ENCODE data around the gene ABHD17B.
"Not testable (repeated sequence)": the region's sequence is repeated elsewhere in the genome, so short reads cannot be mapped to it uniquely, and the experiment has no call there.

The ABHD17B gene

GRCh38 chr9:71924576-71924975, 13.6 kb upstream of the ABHD17B start:
- no peak overlapping the region for H3K4me3 Mint-ChIP-seq
- H3K27me3 Mint-ChIP-seq = no peaks in the 10 kb centered on the region
- peaks cover 9% of the 10 kb centered on the region for H3K4me1 Mint-ChIP-seq
- peaks cover 15% of the 10 kb centered on the region for H3K36me3 Mint-ChIP-seq
- no peak overlapping the region for H3K27ac Mint-ChIP-seq
- no peaks in the 10 kb centered on the region for H3K9me3 Mint-ChIP-seq

GRCh38 chr9:71921190-71921814, 10.3 kb upstream of the ABHD17B start:
- Mint-ChIP-seq H3K36me3 (peaks cover 20% of the 10 kb centered on the region), H3K9me3 (no peaks in the 10 kb centered on the region), H3K27ac (no peak overlapping the region), H3K4me1 (peaks cover 24% of the 10 kb centered on the region), H3K27me3 (no peaks in the 10 kb centered on the region), H3K4me3 (no peak overlapping the region)

- Mint-ChIP-seq H3K27me3 (no peaks in the 10 kb centered on the region), H3K4me3 (no peak overlapping the region), H3K9me3 (no peaks in the 10 kb centered on the region), H3K36me3 (peaks cover 20% of the 10 kb centered on the region), H3K27ac (no peak overlapping the region), H3K4me1 (peaks cover 28% of the 10 kb centered on the region)
These were observed 9.6 kb upstream of the ABHD17B start for GRCh38 chr9:71920456-71921189.

- Mint-ChIP-seq H3K36me3 (peaks cover 16% of the 10 kb centered on the region), H3K4me1 (peaks cover 40% of the 10 kb centered on the region), H3K9me3 (no peaks in the 10 kb centered on the region), H3K27me3 (no peaks in the 10 kb centered on the region), H3K27ac (no peak overlapping the region), H3K4me3 (no peak overlapping the region)
These were observed 7.4 kb upstream of the ABHD17B start for GRCh38 chr9:71918419-71918818.

- peaks cover 12% of the 10 kb centered on the region for H3K36me3 Mint-ChIP-seq
- H3K4me3 Mint-ChIP-seq = no peak overlapping the region
- no peaks in the 10 kb centered on the region for H3K27me3 Mint-ChIP-seq
- H3K4me1 Mint-ChIP-seq = peaks cover 45% of the 10 kb centered on the region
- no peaks in the 10 kb centered on the region for H3K9me3 Mint-ChIP-seq
- H3K27ac Mint-ChIP-seq = peak overlapping the region; percentile 4
These were observed 6.0 kb upstream of the ABHD17B start for GRCh38 chr9:71916834-71917534.

GRCh38 chr9:71915495-71915894, 4.5 kb upstream of the ABHD17B start:
- Mint-ChIP-seq H3K4me3 (no peak overlapping the region), H3K27me3 (no peaks in the 10 kb centered on the region), H3K4me1 (peaks cover 51% of the 10 kb centered on the region), H3K9me3 (no peaks in the 10 kb centered on the region), H3K36me3 (peaks cover 14% of the 10 kb centered on the region), H3K27ac (peak overlapping the region; percentile 35)

- Mint-ChIP-seq H3K27ac (peak overlapping the region; percentile 95), H3K9me3 (no peaks in the 10 kb centered on the region), H3K4me1 (peaks cover 69% of the 10 kb centered on the region), H3K36me3 (peaks cover 2% of the 10 kb centered on the region), H3K27me3 (no peaks in the 10 kb centered on the region), H3K4me3 (peak overlapping the region; percentile 92)
These were observed 929 bp upstream of the ABHD17B start for GRCh38 chr9:71911908-71912335.

- Mint-ChIP-seq H3K9me3 (no peaks in the 10 kb centered on the region), H3K27me3 (no peaks in the 10 kb centered on the region), H3K27ac (peak overlapping the region; percentile 95), H3K36me3 (peaks cover 2% of the 10 kb centered on the region), H3K4me3 (peak overlapping the region; percentile 99), H3K4me1 (peaks cover 72% of the 10 kb centered on the region)
These were observed 338 bp downstream of the ABHD17B start for GRCh38 chr9:71910650-71911060.

GRCh38 chr9:71909887-71910649, 925 bp downstream of the ABHD17B start:
- H3K4me1 Mint-ChIP-seq = peaks cover 75% of the 10 kb centered on the region
- H3K4me3 Mint-ChIP-seq = peak overlapping the region; percentile 99
- H3K36me3 Mint-ChIP-seq = peaks cover 2% of the 10 kb centered on the region
- no peaks in the 10 kb centered on the region for H3K27me3 Mint-ChIP-seq
- H3K9me3 Mint-ChIP-seq = no peaks in the 10 kb centered on the region
- H3K27ac Mint-ChIP-seq = peak overlapping the region; percentile 76

- Mint-ChIP-seq H3K27ac (no peak overlapping the region), H3K4me1 (peaks cover 78% of the 10 kb centered on the region), H3K4me3 (peak overlapping the region; percentile 99), H3K27me3 (no peaks in the 10 kb centered on the region), H3K36me3 (peaks cover 2% of the 10 kb centered on the region), H3K9me3 (no peaks in the 10 kb centered on the region)
These were observed 2.2 kb downstream of the ABHD17B start for GRCh38 chr9:71908825-71909224.

GRCh38 chr9:71904076-71904475, 6.9 kb downstream of the ABHD17B start:
- H3K4me3 Mint-ChIP-seq = no peak overlapping the region
- H3K9me3 Mint-ChIP-seq = no peaks in the 10 kb centered on the region
- H3K4me1 Mint-ChIP-seq = peaks cover 93% of the 10 kb centered on the region

GRCh38 chr9:71901695-71902597, 9.0 kb downstream of the ABHD17B start:
- Mint-ChIP-seq H3K27me3 (no peaks in the 10 kb centered on the region), H3K4me1 (peaks cover 91% of the 10 kb centered on the region), H3K36me3 (no peaks in the 10 kb centered on the region), H3K27ac (peak overlapping the region; percentile 64), H3K9me3 (no peaks in the 10 kb centered on the region), H3K4me3 (peak overlapping the region; percentile 2)

More at GRCh38 chr9:71904076-71904475, 6.9 kb downstream of the ABHD17B start:
- H3K27ac Mint-ChIP-seq = no peak overlapping the region
- H3K36me3 Mint-ChIP-seq = no peaks in the 10 kb centered on the region
- H3K27me3 Mint-ChIP-seq = no peaks in the 10 kb centered on the region

- H3K27ac Mint-ChIP-seq, H3K9me3 Mint-ChIP-seq, H3K36me3 Mint-ChIP-seq, H3K27me3 Mint-ChIP-seq: not testable (repeated sequence)
- peak overlapping the region; percentile 12 for H3K4me3 Mint-ChIP-seq
- peaks cover 87% of the 10 kb centered on the region for H3K4me1 Mint-ChIP-seq
These were observed 12.2 kb downstream of the ABHD17B start for GRCh38 chr9:71898756-71899155.

GRCh38 chr9:71897577-71897976, 13.4 kb downstream of the ABHD17B start:
- H3K4me3 Mint-ChIP-seq = peak overlapping the region; percentile 30

More at GRCh38 chr9:71897577-71897976, 13.4 kb downstream of the ABHD17B start:
- H3K36me3 Mint-ChIP-seq = peaks cover 2% of the 10 kb centered on the region
- no peaks in the 10 kb centered on the region for H3K9me3 Mint-ChIP-seq
- H3K4me1 Mint-ChIP-seq = peaks cover 84% of the 10 kb centered on the region
- no peaks in the 10 kb centered on the region for H3K27me3 Mint-ChIP-seq
- H3K27ac Mint-ChIP-seq = peak overlapping the region; percentile 12
